GM18907 (cell line): Measurements from ENCODE around the gene TMEM235.

ENCODE experiments used
- ATAC-seq: cut with Tn5 transposase; IDR thresholded peaks from one replicate; pipeline ENCODE4 v1.9.1; 2021; ENCODE audit warnings: mild to moderate bottlenecking, moderate library complexity; ENCODE audit not compliant: unreplicated experiment

The TMEM235 gene

GRCh38 chr17:78269955-78270381 lies 38.5 kb downstream of the TMEM235 start:
- no peak for ATAC-seq

GRCh38 chr17:78271419-78272170 lies 40.2 kb downstream of the TMEM235 start:
- ATAC-seq, result no peak

GRCh38 chr17:78272181-78272913 lies 40.9 kb downstream of the TMEM235 start:
- no peak for ATAC-seq

DNA sequence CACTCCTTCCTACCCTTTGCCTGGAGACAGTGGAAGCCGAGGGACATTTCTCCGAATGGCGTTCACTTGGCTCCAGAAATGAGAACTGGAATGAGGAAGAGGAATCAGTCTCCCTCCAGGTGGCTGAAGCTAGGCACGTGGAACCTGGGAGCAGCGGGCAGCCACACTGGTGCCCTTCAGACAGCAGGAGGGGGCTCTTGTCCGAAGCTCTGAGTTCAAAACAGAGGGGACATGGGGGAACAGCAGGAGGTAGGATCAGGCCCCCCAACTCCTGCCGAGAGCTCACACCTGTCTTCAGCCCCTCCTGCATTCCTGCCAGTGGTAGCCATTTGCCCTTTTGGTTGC lies 41.5 kb downstream of the TMEM235 start:
- ATAC-seq, result no peak

DNA sequence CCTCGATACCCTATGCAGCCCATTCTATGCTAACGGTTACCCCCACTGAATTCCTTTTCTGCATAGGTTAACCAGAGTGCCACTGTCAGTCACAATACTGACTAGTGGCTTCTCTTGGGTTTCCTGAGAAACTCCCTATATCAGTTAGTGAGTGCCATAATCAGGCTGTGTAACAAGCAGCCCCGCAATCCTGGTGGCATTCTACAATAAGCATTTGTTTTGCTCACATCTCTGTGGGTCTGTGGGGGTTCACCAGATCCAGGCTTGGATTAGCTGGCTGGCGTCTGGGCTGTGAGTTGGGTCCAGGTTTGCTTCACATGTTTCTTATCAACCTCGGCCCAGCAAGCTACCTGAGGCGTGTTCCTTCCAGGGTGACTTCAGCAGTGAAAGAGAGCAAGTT lies 42.4 kb downstream of the TMEM235 start:
- ATAC-seq, result no peak

DNA sequence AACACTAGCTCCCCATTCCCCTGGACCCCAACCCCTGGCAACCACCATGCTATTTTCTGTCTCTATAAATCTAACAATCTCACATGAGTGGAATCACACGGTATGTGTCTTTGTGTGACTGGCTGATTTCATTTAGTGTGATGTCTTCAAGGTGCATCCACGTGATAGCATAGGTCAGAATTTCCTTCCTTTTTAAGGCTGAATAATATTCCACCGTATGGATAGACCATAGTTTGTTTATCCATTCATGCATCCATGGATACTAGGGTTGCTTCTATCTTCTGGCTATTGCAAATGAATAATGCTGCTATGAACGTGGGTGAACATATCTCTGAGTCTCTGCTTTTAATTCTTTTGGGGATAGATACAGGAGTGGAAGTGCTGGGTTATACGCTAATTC lies 43.9 kb downstream of the TMEM235 start:
- no peak for ATAC-seq

GRCh38 chr17:78276098-78276887 lies 44.9 kb downstream of the TMEM235 start:
- peak; percentile 52 for ATAC-seq

GRCh38 chr17:78278139-78278741 lies 46.8 kb downstream of the TMEM235 start:
- ATAC-seq, result no peak

GRCh38 chr17:78279360-78279990 lies 48.0 kb downstream of the TMEM235 start:
- ATAC-seq, result no peak

- ATAC-seq, result no peak
Measured at GRCh38 chr17:78281249-78281845, 49.9 kb downstream of the TMEM235 start.

DNA sequence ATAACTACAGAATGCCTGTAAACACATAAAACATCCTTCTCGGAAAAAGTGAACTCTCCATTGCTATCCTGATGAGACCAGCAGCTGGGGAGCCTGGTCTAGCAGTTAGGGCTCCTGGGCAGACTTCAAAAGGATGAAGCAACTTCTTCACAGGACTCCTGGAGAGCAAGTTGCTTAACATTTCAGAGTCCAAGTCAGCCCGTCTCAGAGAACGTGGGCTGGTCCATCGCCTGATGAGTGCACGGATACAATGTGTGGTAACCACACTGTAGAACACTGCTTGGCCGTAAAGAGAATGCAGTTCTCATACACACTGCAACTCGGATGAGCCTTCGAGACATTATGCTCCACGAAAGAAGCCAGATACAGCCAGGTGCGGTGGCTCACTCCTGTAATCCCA lies 52.7 kb downstream of the TMEM235 start:
- no peak for ATAC-seq

- ATAC-seq, result no peak
Measured at GRCh38 chr17:78289004-78289403, 57.6 kb downstream of the TMEM235 start.

- no peak for ATAC-seq
Measured at GRCh38 chr17:78289802-78290363, 58.5 kb downstream of the TMEM235 start.
